NCI-H1694 (cell line): Measurements from ENCODE around the gene TEX11.
A peak's percentile ranks its signal among the peaks of the same experiment; 100 is the strongest.
"Not testable (repeated sequence)": the region's sequence is repeated elsewhere in the genome, so short reads cannot be mapped to it uniquely, and the experiment has no call there.

Experiments
- DNase-seq: peaks from one replicate; lab custom pipeline; 2025; lab: John Stamatoyannopoulos, UW

Gene TEX11

GRCh38 chrX:70755850-70756249, 152.7 kb downstream of the TEX11 start:
- DNase-seq: no peak

- no peak for DNase-seq
Measured at GRCh38 chrX:70754169-70754848, 154.2 kb downstream of the TEX11 start.

GRCh38 chrX:70733774-70734173, 174.7 kb downstream of the TEX11 start:
- not testable (repeated sequence) for DNase-seq

- DNase-seq: not testable (repeated sequence)
Measured at GRCh38 chrX:70727961-70728360, 180.6 kb downstream of the TEX11 start.

- no peak for DNase-seq
Measured at GRCh38 chrX:70720721-70721120, 187.8 kb downstream of the TEX11 start.

- not testable (repeated sequence) for DNase-seq
Measured at GRCh38 chrX:70711336-70711735, 197.2 kb downstream of the TEX11 start.

GRCh38 chrX:70694339-70695122, 214.0 kb downstream of the TEX11 start:
- no peak for DNase-seq

- not testable (repeated sequence) for DNase-seq
Measured at GRCh38 chrX:70679455-70679854, 229.1 kb downstream of the TEX11 start.

- DNase-seq: no peak
Measured at GRCh38 chrX:70675284-70675683, 233.2 kb downstream of the TEX11 start.

GRCh38 chrX:70672326-70672725, 236.2 kb downstream of the TEX11 start:
- DNase-seq: no peak

GRCh38 chrX:70669120-70669519, 239.4 kb downstream of the TEX11 start:
- no peak for DNase-seq

- peak; percentile 2 for DNase-seq
Measured at GRCh38 chrX:70664726-70665125, 243.8 kb downstream of the TEX11 start.

GRCh38 chrX:70661124-70661523, 247.4 kb downstream of the TEX11 start:
- DNase-seq: not testable (repeated sequence)

GRCh38 chrX:70657546-70657945, 251.0 kb downstream of the TEX11 start:
- DNase-seq: not testable (repeated sequence)

- DNase-seq: no peak
Measured at GRCh38 chrX:70656304-70656703, 252.2 kb downstream of the TEX11 start.

- not testable (repeated sequence) for DNase-seq
Measured at GRCh38 chrX:70647910-70648309, 260.6 kb downstream of the TEX11 start.

GRCh38 chrX:70636218-70636617, 272.3 kb downstream of the TEX11 start:
- DNase-seq: no peak

GRCh38 chrX:70635669-70636068, 272.8 kb downstream of the TEX11 start:
- DNase-seq: no peak

- DNase-seq: no peak
Measured at GRCh38 chrX:70635227-70635626, 273.3 kb downstream of the TEX11 start.

- DNase-seq: no peak
Measured at GRCh38 chrX:70621743-70622142, 286.8 kb downstream of the TEX11 start.

- no peak for DNase-seq
Measured at GRCh38 chrX:70618467-70618866, 290.0 kb downstream of the TEX11 start.

GRCh38 chrX:70613295-70613694, 295.2 kb downstream of the TEX11 start:
- DNase-seq: no peak

GRCh38 chrX:70605352-70605751, 303.2 kb downstream of the TEX11 start:
- DNase-seq: no peak
